WTC11 (cell line): Measurements from ENCODE around the gene PHRF1.

Experiments used
- ESRRA ChIP-seq: sonication (generic); formaldehyde crosslinking; IDR thresholded peaks from 2 replicates; pipeline ENCODE4 v1.8.1; 2022; ENCODE audit warnings: mild to moderate bottlenecking, missing genetic modification reagents, borderline replicate concordance
- GABPB1 ChIP-seq: sonication (generic); formaldehyde crosslinking; IDR thresholded peaks from 2 replicates; pipeline ENCODE4 v1.8.1; 2023; ENCODE audit warnings: mild to moderate bottlenecking, missing genetic modification reagents
- NFYB ChIP-seq: sonication (generic); formaldehyde crosslinking; conservative IDR thresholded peaks from 2 replicates; pipeline ENCODE4 v1.8.0; 2022; ENCODE audit warnings: low read depth, missing genetic modification reagents
- TP53 ChIP-seq: sonication (generic); formaldehyde crosslinking; IDR thresholded peaks from 2 replicates; pipeline ENCODE4 v1.8.1; 2023; ENCODE audit warnings: mild to moderate bottlenecking, missing genetic modification reagents
- ZNF219 ChIP-seq: sonication (generic); formaldehyde crosslinking; IDR thresholded peaks from 2 replicates; pipeline ENCODE4 v1.8.0; 2023; ENCODE audit warnings: missing genetic modification reagents, mild to moderate bottlenecking, borderline replicate concordance
- ZNF263 ChIP-seq: sonication (generic); formaldehyde crosslinking; IDR thresholded peaks from 2 replicates; pipeline ENCODE4 v1.8.1; 2022; ENCODE audit warnings: low read depth, mild to moderate bottlenecking, moderate library complexity, missing genetic modification reagents
- TF ChIP-seq, protein P1 (sequence below): fragments of 200-600 bp; IDR thresholded peaks from 2 replicates; pipeline ENCODE4 v1.8.0; 2022; ENCODE audit warnings: antibody characterized with exemption
- TF ChIP-seq, protein P2 (sequence below): sonication (generic); formaldehyde crosslinking; IDR thresholded peaks from 2 replicates; pipeline ENCODE4 v1.8.1; 2022; ENCODE audit warnings: mild to moderate bottlenecking, missing genetic modification reagents, moderate library complexity, borderline replicate concordance
- TF ChIP-seq, protein P3 (sequence below): sonication (generic); formaldehyde crosslinking; IDR thresholded peaks from 2 replicates; pipeline ENCODE4 v1.8.1; 2023; ENCODE audit warnings: mild to moderate bottlenecking, moderate library complexity, missing genetic modification reagents

DNA sequence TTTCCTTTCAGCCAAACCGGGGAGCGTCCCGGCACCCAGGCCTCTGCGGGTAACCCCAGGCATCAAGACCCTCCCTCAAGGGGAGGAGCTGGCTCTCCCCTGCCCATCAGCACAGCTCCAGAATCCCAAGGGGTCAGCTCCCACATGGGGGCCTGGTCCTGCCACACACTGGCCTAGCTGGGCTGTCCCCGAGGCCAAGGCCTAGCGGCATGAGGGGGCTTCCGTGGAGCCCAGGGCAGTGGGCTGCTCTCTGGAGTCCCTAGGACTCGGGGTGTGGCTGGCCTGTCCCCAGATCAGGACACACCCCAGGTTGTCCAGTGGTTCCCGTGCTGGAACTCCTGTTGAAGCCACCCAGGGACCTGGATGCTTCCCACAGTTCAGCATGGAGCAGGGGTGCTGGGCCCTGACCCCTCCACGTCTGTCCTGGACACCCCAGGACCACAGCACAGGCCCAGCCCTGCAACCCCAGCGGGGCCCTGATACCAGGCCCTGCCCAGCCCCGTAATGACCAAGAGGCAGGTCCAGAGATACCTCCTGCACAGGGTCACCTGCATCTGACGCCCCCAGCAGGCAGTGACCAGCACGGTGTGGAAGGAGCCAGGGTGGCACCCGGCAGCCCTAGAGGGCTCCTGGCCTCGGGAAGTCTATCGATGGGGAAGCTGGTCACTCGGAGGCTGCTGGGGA lies 46.4 kb upstream of the PHRF1 start:
- TF ChIP-seq, protein P1, sequence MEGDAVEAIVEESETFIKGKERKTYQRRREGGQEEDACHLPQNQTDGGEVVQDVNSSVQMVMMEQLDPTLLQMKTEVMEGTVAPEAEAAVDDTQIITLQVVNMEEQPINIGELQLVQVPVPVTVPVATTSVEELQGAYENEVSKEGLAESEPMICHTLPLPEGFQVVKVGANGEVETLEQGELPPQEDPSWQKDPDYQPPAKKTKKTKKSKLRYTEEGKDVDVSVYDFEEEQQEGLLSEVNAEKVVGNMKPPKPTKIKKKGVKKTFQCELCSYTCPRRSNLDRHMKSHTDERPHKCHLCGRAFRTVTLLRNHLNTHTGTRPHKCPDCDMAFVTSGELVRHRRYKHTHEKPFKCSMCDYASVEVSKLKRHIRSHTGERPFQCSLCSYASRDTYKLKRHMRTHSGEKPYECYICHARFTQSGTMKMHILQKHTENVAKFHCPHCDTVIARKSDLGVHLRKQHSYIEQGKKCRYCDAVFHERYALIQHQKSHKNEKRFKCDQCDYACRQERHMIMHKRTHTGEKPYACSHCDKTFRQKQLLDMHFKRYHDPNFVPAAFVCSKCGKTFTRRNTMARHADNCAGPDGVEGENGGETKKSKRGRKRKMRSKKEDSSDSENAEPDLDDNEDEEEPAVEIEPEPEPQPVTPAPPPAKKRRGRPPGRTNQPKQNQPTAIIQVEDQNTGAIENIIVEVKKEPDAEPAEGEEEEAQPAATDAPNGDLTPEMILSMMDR = no peak
- no peak for TF ChIP-seq TP53 (CRISPR knock-in tag)
- TF ChIP-seq NFYB = no peak
- TF ChIP-seq, protein P2, sequence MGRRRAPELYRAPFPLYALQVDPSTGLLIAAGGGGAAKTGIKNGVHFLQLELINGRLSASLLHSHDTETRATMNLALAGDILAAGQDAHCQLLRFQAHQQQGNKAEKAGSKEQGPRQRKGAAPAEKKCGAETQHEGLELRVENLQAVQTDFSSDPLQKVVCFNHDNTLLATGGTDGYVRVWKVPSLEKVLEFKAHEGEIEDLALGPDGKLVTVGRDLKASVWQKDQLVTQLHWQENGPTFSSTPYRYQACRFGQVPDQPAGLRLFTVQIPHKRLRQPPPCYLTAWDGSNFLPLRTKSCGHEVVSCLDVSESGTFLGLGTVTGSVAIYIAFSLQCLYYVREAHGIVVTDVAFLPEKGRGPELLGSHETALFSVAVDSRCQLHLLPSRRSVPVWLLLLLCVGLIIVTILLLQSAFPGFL = no peak
- no peak for TF ChIP-seq ZNF263 (CRISPR knock-in tag)
- no peak for TF ChIP-seq ESRRA (CRISPR knock-in tag)
- no peak for TF ChIP-seq ZNF219 (CRISPR knock-in tag)
- TF ChIP-seq, protein P3, sequence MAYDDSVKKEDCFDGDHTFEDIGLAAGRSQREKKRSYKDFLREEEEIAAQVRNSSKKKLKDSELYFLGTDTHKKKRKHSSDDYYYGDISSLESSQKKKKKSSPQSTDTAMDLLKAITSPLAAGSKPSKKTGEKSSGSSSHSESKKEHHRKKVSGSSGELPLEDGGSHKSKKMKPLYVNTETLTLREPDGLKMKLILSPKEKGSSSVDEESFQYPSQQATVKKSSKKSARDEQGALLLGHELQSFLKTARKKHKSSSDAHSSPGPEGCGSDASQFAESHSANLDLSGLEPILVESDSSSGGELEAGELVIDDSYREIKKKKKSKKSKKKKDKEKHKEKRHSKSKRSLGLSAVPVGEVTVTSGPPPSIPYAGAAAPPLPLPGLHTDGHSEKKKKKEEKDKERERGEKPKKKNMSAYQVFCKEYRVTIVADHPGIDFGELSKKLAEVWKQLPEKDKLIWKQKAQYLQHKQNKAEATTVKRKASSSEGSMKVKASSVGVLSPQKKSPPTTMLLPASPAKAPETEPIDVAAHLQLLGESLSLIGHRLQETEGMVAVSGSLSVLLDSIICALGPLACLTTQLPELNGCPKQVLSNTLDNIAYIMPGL = no peak
- TF ChIP-seq GABPB1 (CRISPR knock-in tag) = no peak
